OCI-LY3 (cell line): Measurements from ENCODE around the gene FBLIM1.

Source experiments
- CTCF ChIP-seq: fragments of 200-600, 300-600 bp; sonication (generic); IDR thresholded peaks from 2 replicates; pipeline ENCODE4 v1.5.1; 2014; ENCODE audit warnings: antibody characterized with exemption, low read length, low read depth
- EZH2phosphoT487 ChIP-seq: fragments of 200-600 bp; shearing (Covaris generic); IDR thresholded peaks from 2 replicates; pipeline ENCODE4 v1.6.1; 2018; ENCODE audit warnings: antibody characterized with exemption, mixed run types, low read depth

GRCh38 chr1:15730423-15730822 lies 28.2 kb upstream of the FBLIM1 start:
- TF ChIP-seq CTCF (no peak), EZH2phosphoT487 (no peak)
